GM12874 (cell line): ENCODE measurements around the gene PKD1.

ENCODE experiments used
- TF ChIP-seq, protein P1 (sequence below): IDR thresholded peaks from 2 replicates; pipeline ENCODE4 v1.5.1; 2011; ENCODE audit warnings: low read depth, mild to moderate bottlenecking, control low read depth, low read length, moderate library complexity; ENCODE audit not compliant: insufficient read depth

The PKD1 gene

DNA sequence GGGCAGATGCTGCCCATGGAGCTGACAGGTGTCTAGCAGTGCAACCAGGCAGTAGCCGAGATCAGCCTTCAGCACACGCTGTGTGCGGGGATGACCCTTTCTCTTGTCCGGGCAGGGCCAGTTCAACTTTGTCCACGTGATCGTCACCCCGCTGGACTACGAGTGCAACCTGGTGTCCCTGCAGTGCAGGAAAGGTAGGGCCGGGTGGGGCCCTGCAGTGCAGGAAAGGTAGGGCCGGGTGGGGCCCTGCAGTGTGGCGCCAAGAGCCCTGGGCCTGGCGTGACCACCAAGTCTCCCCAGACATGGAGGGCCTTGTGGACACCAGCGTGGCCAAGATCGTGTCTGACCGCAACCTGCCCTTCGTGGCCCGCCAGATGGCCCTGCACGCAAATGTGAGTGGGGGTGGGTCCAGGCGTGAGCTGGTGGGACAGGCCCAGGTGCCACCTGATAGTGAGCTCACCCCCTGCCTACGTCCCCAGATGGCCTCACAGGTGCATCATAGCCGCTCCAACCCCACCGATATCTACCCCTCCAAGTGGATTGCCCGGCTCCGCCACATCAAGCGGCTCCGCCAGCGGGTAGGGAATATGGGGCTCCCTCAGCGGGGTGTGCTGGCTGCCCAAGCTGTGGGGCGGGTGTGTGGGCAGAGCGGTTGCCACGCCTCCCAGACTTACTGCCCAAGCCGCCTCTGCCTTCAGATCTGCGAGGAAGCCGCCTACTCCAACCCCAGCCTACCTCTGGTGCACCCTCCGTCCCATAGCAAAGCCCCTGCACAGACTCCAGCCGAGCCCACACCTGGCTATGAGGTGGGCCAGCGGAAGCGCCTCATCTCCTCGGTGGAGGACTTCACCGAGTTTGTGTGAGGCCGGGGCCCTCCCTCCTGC, 47.7 kb downstream of the PKD1 start:
- TF ChIP-seq, protein P1, sequence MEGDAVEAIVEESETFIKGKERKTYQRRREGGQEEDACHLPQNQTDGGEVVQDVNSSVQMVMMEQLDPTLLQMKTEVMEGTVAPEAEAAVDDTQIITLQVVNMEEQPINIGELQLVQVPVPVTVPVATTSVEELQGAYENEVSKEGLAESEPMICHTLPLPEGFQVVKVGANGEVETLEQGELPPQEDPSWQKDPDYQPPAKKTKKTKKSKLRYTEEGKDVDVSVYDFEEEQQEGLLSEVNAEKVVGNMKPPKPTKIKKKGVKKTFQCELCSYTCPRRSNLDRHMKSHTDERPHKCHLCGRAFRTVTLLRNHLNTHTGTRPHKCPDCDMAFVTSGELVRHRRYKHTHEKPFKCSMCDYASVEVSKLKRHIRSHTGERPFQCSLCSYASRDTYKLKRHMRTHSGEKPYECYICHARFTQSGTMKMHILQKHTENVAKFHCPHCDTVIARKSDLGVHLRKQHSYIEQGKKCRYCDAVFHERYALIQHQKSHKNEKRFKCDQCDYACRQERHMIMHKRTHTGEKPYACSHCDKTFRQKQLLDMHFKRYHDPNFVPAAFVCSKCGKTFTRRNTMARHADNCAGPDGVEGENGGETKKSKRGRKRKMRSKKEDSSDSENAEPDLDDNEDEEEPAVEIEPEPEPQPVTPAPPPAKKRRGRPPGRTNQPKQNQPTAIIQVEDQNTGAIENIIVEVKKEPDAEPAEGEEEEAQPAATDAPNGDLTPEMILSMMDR, result no peak

DNA sequence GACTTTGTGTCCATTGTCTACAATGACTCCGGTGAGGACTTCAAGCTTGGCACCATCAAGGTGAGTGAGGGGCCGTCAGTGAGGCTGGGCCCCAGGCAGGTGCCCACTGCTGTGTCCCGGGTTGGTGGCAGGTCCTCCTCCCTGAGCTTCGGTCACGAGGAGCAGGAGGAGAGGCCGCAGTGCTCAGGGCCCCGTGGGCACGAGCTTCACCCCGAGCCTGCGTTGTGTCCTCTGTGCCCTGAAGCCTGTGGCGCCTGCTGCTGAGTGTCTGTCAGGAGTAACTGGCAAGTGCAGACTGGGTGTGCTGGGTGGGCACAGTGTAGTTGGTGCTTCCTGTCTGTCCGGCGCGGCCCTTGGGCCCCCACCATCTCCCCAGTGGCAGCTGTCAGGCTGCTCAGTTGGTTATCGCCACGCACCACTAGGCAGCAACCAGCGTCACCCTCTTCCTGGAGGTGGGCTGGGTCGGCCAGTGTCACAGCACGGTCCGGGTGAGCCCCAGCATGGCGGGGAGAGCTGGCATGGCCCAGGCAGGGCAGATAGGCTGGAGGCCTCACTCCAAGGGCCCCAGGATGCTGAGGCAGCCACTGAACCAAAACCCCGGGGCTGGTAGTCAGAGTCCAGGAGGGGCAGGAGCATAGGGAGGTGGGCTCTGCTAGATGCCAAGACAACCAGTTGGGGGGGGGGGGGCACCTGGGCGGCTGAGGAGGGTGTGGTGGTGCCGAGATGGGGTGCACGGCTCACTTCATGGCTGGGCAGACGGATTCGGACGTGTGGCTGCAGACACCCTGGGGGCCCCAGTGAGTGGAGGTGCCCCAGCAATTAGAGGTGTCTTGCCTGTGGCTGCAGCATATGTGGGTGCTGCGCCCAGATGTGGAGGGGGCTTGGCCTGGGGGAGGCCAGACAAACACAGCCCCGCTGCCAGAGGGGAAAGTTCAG, 48.6 kb downstream of the PKD1 start:
- TF ChIP-seq, protein P1, result no peak

DNA sequence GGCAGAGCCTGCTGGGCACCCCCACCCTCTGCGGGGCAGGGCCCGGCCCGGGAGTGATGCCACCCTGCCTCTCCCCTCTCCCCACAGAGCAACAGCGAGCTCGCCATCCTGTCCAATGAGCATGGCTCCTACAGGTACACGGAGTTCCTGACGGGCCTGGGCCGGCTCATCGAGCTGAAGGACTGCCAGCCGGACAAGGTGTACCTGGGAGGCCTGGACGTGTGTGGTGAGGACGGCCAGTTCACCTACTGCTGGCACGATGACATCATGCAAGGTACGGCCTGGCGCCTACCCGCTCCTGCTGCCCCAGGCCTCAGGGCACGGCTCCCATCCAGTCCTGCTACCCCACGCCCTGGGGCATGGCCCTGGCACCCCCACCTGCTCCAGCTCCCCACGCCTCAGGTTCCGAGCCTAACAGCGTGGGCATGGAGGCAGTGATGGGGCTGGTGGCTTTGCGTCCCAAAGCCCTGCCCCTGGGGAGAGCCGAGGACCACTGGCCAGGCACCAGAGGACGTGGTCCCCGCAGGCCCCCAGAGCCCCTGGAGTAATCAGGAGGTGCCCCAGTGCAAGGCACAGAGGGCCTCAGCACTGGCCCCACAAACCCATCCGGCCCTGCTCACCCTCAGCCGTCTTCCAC, 49.5 kb downstream of the PKD1 start:
- TF ChIP-seq, protein P1, result no peak

DNA sequence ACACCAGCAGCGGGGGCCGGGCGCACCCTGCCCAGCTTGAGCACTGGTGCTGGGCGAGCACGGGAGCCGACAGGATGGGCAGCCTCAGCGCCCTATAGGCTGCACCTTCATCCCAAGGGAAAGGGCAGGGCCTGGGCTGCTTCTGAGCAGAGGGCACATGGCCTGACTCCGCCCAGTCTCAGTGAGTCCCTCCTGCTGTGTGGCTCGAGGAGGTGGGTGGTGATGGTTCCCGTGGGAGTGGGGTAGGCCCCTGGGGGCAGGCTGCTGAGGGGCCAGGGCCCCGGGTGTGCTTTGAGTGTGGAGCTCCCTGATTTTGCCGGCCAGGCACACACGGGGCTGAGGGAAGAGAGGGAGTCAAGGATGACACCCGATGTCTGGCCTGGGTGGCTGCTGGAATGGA, 50.0 kb downstream of the PKD1 start:
- TF ChIP-seq, protein P1, result no peak

DNA sequence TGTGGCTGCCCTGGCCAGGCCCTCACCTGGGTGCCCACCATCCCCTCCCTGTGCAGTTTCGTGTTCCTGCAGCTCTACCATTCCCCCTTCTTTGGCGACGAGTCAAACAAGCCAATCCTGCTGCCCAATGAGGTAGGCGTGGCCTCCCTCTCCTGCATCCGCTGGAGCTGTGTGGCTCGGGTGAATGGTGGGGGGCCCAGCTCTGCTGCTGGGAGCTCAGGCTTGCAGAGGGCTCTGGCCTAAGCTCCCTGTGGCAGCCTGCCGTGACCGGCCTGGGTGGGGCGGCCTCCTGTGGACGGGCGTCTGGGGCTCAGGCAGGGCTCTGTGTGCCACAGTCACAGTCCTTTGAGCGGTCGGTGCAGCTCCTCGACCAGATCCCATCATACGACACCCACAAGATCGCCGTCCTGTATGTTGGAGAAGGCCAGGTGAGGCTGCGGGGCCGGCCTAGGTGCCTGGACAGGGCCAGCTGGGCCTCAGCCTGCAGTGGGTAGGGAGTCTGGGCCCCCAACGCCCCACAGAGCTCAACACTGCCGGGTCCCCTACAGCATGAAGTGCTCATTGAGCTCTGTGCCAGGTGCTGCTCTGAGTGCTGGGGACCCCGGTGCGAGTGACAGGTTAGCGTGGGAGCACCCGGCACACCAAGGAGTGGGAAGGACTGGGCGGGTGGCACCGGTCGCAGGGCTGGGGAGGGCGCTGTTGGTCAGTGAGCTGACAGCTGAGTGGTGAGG, 50.6 kb downstream of the PKD1 start:
- TF ChIP-seq, protein P1, result no peak

DNA sequence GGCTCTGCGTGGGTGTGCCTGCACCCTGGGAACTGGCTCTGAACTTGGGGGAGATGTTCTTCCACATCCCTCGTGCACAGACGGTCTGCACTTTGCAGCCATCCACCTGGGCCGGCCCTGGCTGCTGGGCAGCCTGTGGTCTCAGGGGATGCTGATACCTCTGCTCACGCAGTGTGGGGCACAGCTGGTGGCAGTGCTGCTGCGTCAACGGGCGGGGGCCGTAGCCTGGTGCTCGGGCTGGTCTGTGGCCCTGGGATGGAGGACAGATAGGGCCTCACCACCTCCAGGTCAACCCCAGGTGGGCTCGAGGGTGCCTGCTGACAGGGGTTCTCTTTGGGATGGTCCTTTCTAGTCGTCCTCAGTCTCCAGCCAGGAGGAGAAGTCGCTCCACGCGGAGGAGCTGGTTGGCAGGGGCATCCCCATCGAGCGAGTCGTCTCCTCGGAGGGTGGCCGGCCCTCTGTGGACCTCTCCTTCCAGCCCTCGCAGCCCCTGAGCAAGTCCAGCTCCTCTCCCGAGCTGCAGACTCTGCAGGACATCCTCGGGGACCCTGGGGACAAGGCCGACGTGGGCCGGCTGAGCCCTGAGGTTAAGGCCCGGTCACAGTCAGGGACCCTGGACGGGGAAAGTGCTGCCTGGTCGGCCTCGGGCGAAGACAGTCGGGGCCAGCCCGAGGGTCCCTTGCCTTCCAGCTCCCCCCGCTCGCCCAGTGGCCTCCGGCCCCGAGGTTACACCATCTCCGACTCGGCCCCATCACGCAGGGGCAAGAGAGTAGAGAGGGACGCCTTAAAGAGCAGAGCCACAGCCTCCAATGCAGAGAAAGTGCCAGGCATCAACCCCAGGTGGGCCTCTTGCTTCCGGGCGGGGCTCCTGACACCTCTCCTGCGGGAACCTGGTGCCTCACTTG, 51.6 kb downstream of the PKD1 start:
- TF ChIP-seq, protein P1, result no peak
